GM19193 (cell line): Measurements from ENCODE around the gene DGKI.

Source experiments
- POLR2A ChIP-seq: IDR thresholded peaks from 4 replicates; pipeline ENCODE4 v1.6.1; 2011; ENCODE audit not compliant: insufficient read depth, insufficient read length; ENCODE audit errors: extremely low read depth

The DGKI gene

GRCh38 chr7:137681657-137682562 lies 164.9 kb downstream of the DGKI start:
- no peak for TF ChIP-seq POLR2A

GRCh38 chr7:137674551-137675409 lies 172.0 kb downstream of the DGKI start:
- no peak for TF ChIP-seq POLR2A

- TF ChIP-seq POLR2A, result no peak
These were observed 172.7 kb downstream of the DGKI start for GRCh38 chr7:137674048-137674447.

- TF ChIP-seq POLR2A, result no peak
These were observed 174.9 kb downstream of the DGKI start for GRCh38 chr7:137671920-137672319.

GRCh38 chr7:137670222-137671064 lies 176.3 kb downstream of the DGKI start:
- TF ChIP-seq POLR2A, result no peak

GRCh38 chr7:137669706-137670105 lies 177.1 kb downstream of the DGKI start:
- TF ChIP-seq POLR2A, result no peak

GRCh38 chr7:137668404-137668803 lies 178.4 kb downstream of the DGKI start:
- no peak for TF ChIP-seq POLR2A

GRCh38 chr7:137667633-137668387 lies 179.0 kb downstream of the DGKI start:
- TF ChIP-seq POLR2A, result no peak

GRCh38 chr7:137664846-137665245 lies 181.9 kb downstream of the DGKI start:
- no peak for TF ChIP-seq POLR2A

- TF ChIP-seq POLR2A, result no peak
These were observed 185.1 kb downstream of the DGKI start for GRCh38 chr7:137661634-137662033.

- TF ChIP-seq POLR2A, result no peak
These were observed 188.4 kb downstream of the DGKI start for GRCh38 chr7:137658190-137658900.

GRCh38 chr7:137657476-137658189 lies 189.1 kb downstream of the DGKI start:
- no peak for TF ChIP-seq POLR2A

- no peak for TF ChIP-seq POLR2A
These were observed 189.9 kb downstream of the DGKI start for GRCh38 chr7:137656850-137657232.
